ENCODE results near the gene IFFO2.
"Not testable (repeated sequence)": the region's sequence is repeated elsewhere in the genome, so short reads cannot be mapped to it uniquely, and the experiment has no call there.

Gene IFFO2

GRCh38 chr1:18871401-18872070 is 84.9 kb downstream of the IFFO2 start:
- DNase-seq: no peak

GRCh38 chr1:18870957-18871356 is 85.5 kb downstream of the IFFO2 start:
- DNase-seq: no peak

GRCh38 chr1:18870595-18870865 is 85.9 kb downstream of the IFFO2 start:
- not testable (repeated sequence) for DNase-seq

- DNase-seq: no peak
Observed at GRCh38 chr1:18869847-18870594, 86.5 kb downstream of the IFFO2 start.

GRCh38 chr1:18868801-18869424 is 87.6 kb downstream of the IFFO2 start:
- no peak for DNase-seq

GRCh38 chr1:18868354-18868753 is 88.1 kb downstream of the IFFO2 start:
- DNase-seq: no peak

DNA sequence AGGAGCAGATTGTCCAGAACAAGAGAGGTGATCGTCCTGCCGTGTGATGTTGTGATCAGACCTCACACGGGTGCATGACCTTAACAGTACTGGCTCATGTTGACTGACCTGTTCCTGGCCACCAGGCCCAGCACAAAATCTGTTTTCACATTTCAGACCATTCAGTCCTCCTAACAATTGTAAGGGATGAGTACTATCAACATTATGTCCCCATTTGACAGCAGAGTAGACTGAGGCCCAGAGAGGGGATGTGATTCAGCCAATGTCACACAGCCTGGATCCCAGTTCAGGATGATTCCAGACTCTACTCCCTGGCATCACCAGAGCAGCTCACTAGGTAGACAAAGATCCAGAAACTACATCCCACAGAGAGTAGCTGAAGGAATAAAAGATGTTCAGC is 89.6 kb downstream of the IFFO2 start:
- no peak for DNase-seq

DNA sequence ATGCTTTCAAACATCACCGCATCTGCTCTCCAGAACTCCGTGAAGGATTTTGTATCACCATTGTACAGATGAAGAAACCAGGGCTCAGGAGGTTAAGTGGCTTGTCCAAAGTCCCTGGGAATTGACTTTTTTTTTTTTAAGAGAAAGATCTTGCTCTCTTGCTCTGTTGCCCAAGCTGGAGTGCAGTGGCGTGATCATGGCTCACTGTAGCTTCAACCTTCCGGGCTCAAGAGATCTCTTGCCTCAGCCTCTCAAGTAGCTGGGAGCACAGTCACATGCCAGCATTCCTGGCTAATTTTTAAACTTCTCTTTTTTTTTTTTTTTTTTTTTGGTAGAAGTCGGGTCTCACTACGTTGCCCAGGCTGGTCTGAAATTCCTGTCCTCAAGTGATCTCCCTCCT is 90.2 kb downstream of the IFFO2 start:
- DNase-seq: no peak

GRCh38 chr1:18865176-18865575 is 91.3 kb downstream of the IFFO2 start:
- DNase-seq: no peak

GRCh38 chr1:18861590-18861989 is 94.9 kb downstream of the IFFO2 start:
- DNase-seq: no peak

DNA sequence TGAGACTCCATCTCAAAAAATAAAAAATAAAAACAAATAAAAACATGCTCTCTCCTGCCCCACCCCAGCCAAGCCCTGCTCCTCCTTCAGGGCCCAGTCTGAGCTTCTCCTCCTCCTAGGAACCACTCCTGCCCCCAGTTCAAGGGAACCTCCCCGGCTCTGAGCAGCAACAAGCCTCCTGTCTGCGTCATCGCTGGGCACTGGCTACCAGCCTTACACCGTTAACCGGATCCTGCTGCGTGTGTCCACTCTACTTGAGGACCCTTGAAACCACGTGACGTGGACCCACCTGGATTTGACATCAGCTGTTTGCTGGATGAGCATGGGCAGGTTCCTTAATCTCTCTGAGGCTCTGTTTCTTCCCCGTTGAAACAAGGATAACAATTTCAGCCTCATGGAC is 95.4 kb downstream of the IFFO2 start:
- DNase-seq: no peak

- DNase-seq: no peak
Observed at GRCh38 chr1:18859560-18859959, 96.9 kb downstream of the IFFO2 start, which contains the start of gene TAS1R2. Gene TAS1R2 (minus strand): TSS chr1:18859660. CDS start chr1:18859660, 0 bp downstream.

DNA sequence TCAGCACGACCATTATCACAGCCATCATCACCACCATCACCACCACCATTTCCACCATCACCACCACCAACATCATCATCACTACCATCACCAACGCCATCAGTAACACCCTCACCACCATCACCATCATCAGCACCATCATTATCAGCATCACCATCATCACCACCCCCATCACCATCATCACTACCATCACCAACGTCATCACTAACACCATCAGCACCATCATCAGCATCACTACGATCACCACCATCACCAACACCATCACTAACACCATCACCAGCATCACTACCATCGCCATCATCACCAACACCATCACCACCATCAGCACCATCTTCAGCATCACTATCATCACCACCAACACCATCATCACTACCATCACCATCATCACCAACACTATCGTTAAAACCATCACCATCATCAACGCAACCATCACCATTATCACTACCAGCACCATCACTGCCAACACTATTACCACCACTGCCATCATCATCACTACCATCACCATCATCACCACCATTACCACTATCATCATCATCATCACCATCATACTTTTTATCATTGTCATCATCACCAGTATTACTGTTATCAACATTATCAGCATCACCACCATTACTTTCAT is 98.3 kb downstream of the IFFO2 start:
- no peak for DNase-seq

GRCh38 chr1:18856435-18856834 is 100.0 kb downstream of the IFFO2 start:
- DNase-seq: no peak

GRCh38 chr1:18855573-18855972 is 100.9 kb downstream of the IFFO2 start:
- DNase-seq: no peak

- no peak for DNase-seq
Observed at GRCh38 chr1:18854331-18855025, 102.0 kb downstream of the IFFO2 start.
